ENCODE measurements around the gene PAGE2. TPM values are rescaled to one million over a fixed set of nuclear protein-coding genes. Genes with fewer than 3 reads are reported as not detected.
"Not testable (repeated sequence)": the region's sequence is repeated elsewhere in the genome, so short reads cannot be mapped to it uniquely, and the experiment has no call there.

The PAGE2 gene
- not detected for total RNA-seq
- long read RNA-seq = 0 reads

GRCh38 chrX:55088795-55089489 lies at the start of gene PAGE2:
Gene PAGE2 (plus strand): TSS chrX:55089018. CDS start chrX:55090021, 1,003 bp downstream.
- Histone ChIP-seq H3K27ac (no peak within 1 kb of the TSS), H3K4me1 (no peaks in the 10 kb centered on the region), H3K27me3 (ENCODE audit: low read depth) (no peaks in the 10 kb centered on the region), H3K9me3 (no peaks in the 10 kb centered on the region), H3K36me3 (no peaks in the 10 kb centered on the region), H3K4me3 (no peak within 1 kb of the TSS)
- no peak for ATAC-seq
- intact Hi-C loops (cut with DNase I) = no loop called here
- no peak for TF ChIP-seq CTCF (IDR thresholded peaks at IDR 0.05)
- DNase-seq = no peak

- no peak for DNase-seq
- H3K36me3 ChIP-seq = no peaks in the 10 kb centered on the region
- H3K4me3 ChIP-seq = no peak overlapping the region
- intact Hi-C loops (cut with DNase I) = no loop called here
- no peaks in the 10 kb centered on the region for H3K27me3 ChIP-seq (ENCODE audit: low read depth)
- no peaks in the 10 kb centered on the region for H3K4me1 ChIP-seq
- TF ChIP-seq CTCF (IDR thresholded peaks at IDR 0.05) = no peak
- H3K9me3 ChIP-seq = no peaks in the 10 kb centered on the region
- H3K27ac ChIP-seq = no peak overlapping the region
- no peak for ATAC-seq
These were observed 49.3 kb upstream of the PAGE2 start for GRCh38 chrX:55039471-55039870.

- ATAC-seq = no peak
- DNase-seq = no peak
- Histone ChIP-seq H3K36me3 (no peaks in the 10 kb centered on the region), H3K4me1 (no peaks in the 10 kb centered on the region), H3K4me3 (no peak overlapping the region), H3K9me3 (no peaks in the 10 kb centered on the region), H3K27ac (no peak overlapping the region), H3K27me3 (ENCODE audit: low read depth) (no peaks in the 10 kb centered on the region)
- intact Hi-C loops (cut with DNase I) = no loop called here
- no peak for TF ChIP-seq CTCF (IDR thresholded peaks at IDR 0.05)
These were observed 47.3 kb upstream of the PAGE2 start for GRCh38 chrX:55041514-55041913.

- H3K27ac ChIP-seq; H3K4me3 ChIP-seq; H3K27me3 ChIP-seq (ENCODE audit: low read depth); intact Hi-C loops (cut with DNase I); H3K36me3 ChIP-seq; H3K9me3 ChIP-seq; DNase-seq; H3K4me1 ChIP-seq; ATAC-seq: not testable (repeated sequence)
These were observed 38.2 kb upstream of the PAGE2 start for GRCh38 chrX:55050599-55050998.

- intact Hi-C loops (cut with DNase I) = no loop called here
- H3K4me3 ChIP-seq = peak overlapping the region; percentile 4
- DNase-seq = no peak
These were observed 31.8 kb upstream of the PAGE2 start for GRCh38 chrX:55056820-55057674.

More at GRCh38 chrX:55056820-55057674, 31.8 kb upstream of the PAGE2 start:
- Histone ChIP-seq H3K36me3 (no peaks in the 10 kb centered on the region), H3K27me3 (ENCODE audit: low read depth) (no peaks in the 10 kb centered on the region), H3K27ac (no peak overlapping the region), H3K4me1 (no peaks in the 10 kb centered on the region), H3K9me3 (no peaks in the 10 kb centered on the region)
- ATAC-seq = no peak
- TF ChIP-seq CTCF (IDR thresholded peaks at IDR 0.05) = no peak

Measured in lower lobe of right lung (tissue), 2 donors.